Measurements from ENCODE around the gene CKAP5. TPM values are rescaled to one million over a fixed set of nuclear protein-coding genes. Genes with fewer than 3 reads are reported as not detected.

CKAP5 gene
- total RNA-seq, 1 experiment from 2014 or later = 221 TPM

- no peak for DNase-seq
- ChIA-PET POLR2A (interaction anchor here (0.6 kb wide), 1 partner anchor 500 kb away, joined by 3 read pairs; no protein-coding TSS in a partner anchor), CTCF (no interaction called here)
- intact Hi-C loops (cut with micrococcal nuclease; ENCODE audit: unreplicated experiment) = no loop called here
- TF ChIP-seq, protein P1, sequence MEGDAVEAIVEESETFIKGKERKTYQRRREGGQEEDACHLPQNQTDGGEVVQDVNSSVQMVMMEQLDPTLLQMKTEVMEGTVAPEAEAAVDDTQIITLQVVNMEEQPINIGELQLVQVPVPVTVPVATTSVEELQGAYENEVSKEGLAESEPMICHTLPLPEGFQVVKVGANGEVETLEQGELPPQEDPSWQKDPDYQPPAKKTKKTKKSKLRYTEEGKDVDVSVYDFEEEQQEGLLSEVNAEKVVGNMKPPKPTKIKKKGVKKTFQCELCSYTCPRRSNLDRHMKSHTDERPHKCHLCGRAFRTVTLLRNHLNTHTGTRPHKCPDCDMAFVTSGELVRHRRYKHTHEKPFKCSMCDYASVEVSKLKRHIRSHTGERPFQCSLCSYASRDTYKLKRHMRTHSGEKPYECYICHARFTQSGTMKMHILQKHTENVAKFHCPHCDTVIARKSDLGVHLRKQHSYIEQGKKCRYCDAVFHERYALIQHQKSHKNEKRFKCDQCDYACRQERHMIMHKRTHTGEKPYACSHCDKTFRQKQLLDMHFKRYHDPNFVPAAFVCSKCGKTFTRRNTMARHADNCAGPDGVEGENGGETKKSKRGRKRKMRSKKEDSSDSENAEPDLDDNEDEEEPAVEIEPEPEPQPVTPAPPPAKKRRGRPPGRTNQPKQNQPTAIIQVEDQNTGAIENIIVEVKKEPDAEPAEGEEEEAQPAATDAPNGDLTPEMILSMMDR (IDR thresholded peaks at IDR 0.05; ENCODE audit: insufficient read depth in 1 of 2, low read depth in 1 of 2, low read length in 1 of 2, severe bottlenecking in 1 of 2, unreplicated experiment in 1 of 2) = no peak
- Histone ChIP-seq H3K4me3 (ENCODE audit: low read depth, low read length) (no peak overlapping the region), H3K4me1 (no peaks in the 10 kb centered on the region), H3K36me3 (ENCODE audit: control insufficient read depth, insufficient read depth, low read length) (peaks cover 3% of the 10 kb centered on the region), H3K9me3 (no peaks in the 10 kb centered on the region), H3K27me3 (replicated peaks; ENCODE audit: control insufficient read depth, insufficient read depth, low read length) (no peaks in the 10 kb centered on the region)
- Mint-ChIP-seq H3K27ac (ENCODE audit: unreplicated experiment) (peak overlapping the region; percentile 63), H3K36me3 (ENCODE audit: insufficient read depth, unreplicated experiment) (peaks cover 93% of the 10 kb centered on the region), H3K27me3 (ENCODE audit: insufficient read depth, unreplicated experiment) (no peaks in the 10 kb centered on the region), H3K4me1 (ENCODE audit: low read depth, unreplicated experiment) (no peaks in the 10 kb centered on the region), H3K4me3 (ENCODE audit: unreplicated experiment) (no peak overlapping the region), H3K9me3 (ENCODE audit: unreplicated experiment) (no peaks in the 10 kb centered on the region)
- no TSS peak for BruUV-seq (replicated peaks)
Observed at GRCh38 chr11:46741600-46742484, 104.2 kb downstream of the CKAP5 start.

DNA sequence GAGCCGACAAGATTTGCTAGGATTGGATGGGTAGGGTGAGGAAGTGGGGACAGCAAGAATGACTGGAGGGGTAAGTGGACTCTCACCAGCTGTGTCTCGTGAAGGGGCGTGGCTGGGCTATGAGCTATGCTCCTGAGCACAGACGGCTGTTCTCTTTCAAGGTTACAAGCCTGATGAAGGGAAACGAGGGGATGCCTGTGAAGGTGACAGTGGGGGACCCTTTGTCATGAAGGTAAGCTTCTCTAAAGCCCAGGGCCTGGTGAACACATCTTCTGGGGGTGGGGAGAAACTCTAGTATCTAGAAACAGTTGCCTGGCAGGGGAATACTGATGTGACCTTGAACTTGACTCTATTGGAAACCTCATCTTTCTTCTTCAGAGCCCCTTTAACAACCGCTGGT, 107.2 kb downstream of the CKAP5 start:
- CTCF ChIA-PET = no interaction called here
- no peak overlapping the region for H3K4me3 ChIP-seq (ENCODE audit: low read depth, low read length)
- Mint-ChIP-seq H3K27me3 (ENCODE audit: insufficient read depth, unreplicated experiment) (no peaks in the 10 kb centered on the region), H3K4me3 (ENCODE audit: unreplicated experiment) (no peak overlapping the region), H3K27ac (ENCODE audit: unreplicated experiment) (no peak overlapping the region), H3K4me1 (ENCODE audit: low read depth, unreplicated experiment) (no peaks in the 10 kb centered on the region), H3K9me3 (ENCODE audit: unreplicated experiment) (no peaks in the 10 kb centered on the region), H3K36me3 (ENCODE audit: insufficient read depth, unreplicated experiment) (peaks cover 71% of the 10 kb centered on the region)
- peaks cover 1% of the 10 kb centered on the region for H3K36me3 ChIP-seq (ENCODE audit: control insufficient read depth, insufficient read depth, low read length)
- DNase-seq = no peak
- no peaks in the 10 kb centered on the region for H3K9me3 ChIP-seq
- TF ChIP-seq, protein P1 (IDR thresholded peaks at IDR 0.05; ENCODE audit: insufficient read depth in 1 of 2, low read depth in 1 of 2, low read length in 1 of 2, severe bottlenecking in 1 of 2, unreplicated experiment in 1 of 2) = no peak
- no peaks in the 10 kb centered on the region for H3K27me3 ChIP-seq (replicated peaks; ENCODE audit: control insufficient read depth, insufficient read depth, low read length)
- intact Hi-C loops (cut with micrococcal nuclease; ENCODE audit: unreplicated experiment) = no loop called here
- H3K4me1 ChIP-seq = no peaks in the 10 kb centered on the region
- POLR2A ChIA-PET = interaction anchor here (0.6 kb wide), 1 partner anchor 412 kb away, joined by 9 read pairs; no protein-coding TSS in a partner anchor
- BruUV-seq (replicated peaks) = no TSS peak

DNA sequence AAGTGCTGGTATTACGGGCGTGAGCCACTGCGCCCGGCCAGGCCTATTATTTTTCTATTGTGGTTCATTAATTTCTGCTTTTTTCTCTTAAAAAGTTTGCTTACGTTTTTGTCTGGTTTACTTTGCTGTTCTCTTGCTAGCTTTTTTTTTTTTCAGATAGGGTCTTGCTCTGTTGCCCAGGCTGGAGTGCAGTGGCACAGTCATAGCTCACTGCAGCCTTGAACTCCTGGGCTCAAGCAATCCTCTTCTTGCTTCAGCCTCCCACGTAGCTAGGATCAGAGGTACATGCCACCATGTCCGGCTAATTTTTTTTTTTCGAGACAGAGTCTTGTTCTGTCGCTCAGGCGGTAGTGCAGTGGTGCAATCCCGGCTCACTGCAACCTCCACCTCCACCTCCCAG, 108.4 kb downstream of the CKAP5 start:
- Histone ChIP-seq H3K36me3 (ENCODE audit: control insufficient read depth, insufficient read depth, low read length) (peaks cover 1% of the 10 kb centered on the region), H3K4me1 (no peaks in the 10 kb centered on the region), H3K9me3 (no peaks in the 10 kb centered on the region), H3K4me3 (ENCODE audit: low read depth, low read length) (no peak overlapping the region), H3K27me3 (replicated peaks; ENCODE audit: control insufficient read depth, insufficient read depth, low read length) (no peaks in the 10 kb centered on the region)
- intact Hi-C loops (cut with micrococcal nuclease; ENCODE audit: unreplicated experiment) = no loop called here
- ChIA-PET POLR2A (no interaction called here), CTCF (no interaction called here)
- H3K4me1 Mint-ChIP-seq (ENCODE audit: low read depth, unreplicated experiment) = no peaks in the 10 kb centered on the region
- no peak for DNase-seq
- H3K9me3 Mint-ChIP-seq (ENCODE audit: unreplicated experiment) = no peaks in the 10 kb centered on the region
- no peak overlapping the region for H3K4me3 Mint-ChIP-seq (ENCODE audit: unreplicated experiment)
- BruUV-seq (replicated peaks) = no TSS peak
- no peaks in the 10 kb centered on the region for H3K27me3 Mint-ChIP-seq (ENCODE audit: insufficient read depth, unreplicated experiment)
- H3K27ac Mint-ChIP-seq (ENCODE audit: unreplicated experiment) = peak overlapping the region; percentile 34
- TF ChIP-seq, protein P1 (IDR thresholded peaks at IDR 0.05; ENCODE audit: insufficient read depth in 1 of 2, low read depth in 1 of 2, low read length in 1 of 2, severe bottlenecking in 1 of 2, unreplicated experiment in 1 of 2) = no peak
- H3K36me3 Mint-ChIP-seq (ENCODE audit: insufficient read depth, unreplicated experiment) = peaks cover 67% of the 10 kb centered on the region

All from Caco-2 (cell line).